ENCODE results near the gene CACNA1H. TPM values are rescaled to one million over a fixed set of nuclear protein-coding genes. Genes with fewer than 3 reads are reported as not detected.

CACNA1H gene
- total RNA-seq, 1 donor from 2014 or later, result 9.5 TPM

DNA sequence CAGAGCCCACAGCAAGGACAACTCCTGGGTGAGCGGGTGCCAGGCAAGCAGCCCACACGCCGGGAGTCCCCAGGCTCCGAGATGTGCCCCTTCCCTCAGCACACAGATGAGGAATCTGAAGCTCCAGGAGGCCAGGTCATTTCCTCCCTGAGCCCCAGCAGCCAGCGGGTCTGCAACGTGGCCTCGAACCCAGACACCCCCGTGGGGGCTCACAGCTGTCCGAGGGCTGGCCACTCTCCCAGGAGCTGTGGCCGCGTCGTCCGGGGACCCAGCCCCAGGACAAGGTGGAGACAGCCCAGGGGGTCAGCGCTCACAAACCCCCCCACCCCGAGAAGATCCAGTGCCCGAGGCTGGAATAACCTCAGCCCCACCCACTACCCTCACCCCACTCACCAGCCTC lies 39.4 kb upstream of the CACNA1H start:
- Mint-ChIP-seq H3K27ac (no peak overlapping the region), H3K27me3 (ENCODE audit: insufficient read depth, low read depth) (peaks cover 13% of the 10 kb centered on the region), H3K36me3 (no peaks in the 10 kb centered on the region), H3K4me3 (no peak overlapping the region), H3K9me3 (no peaks in the 10 kb centered on the region), H3K4me1 (peaks cover 5% of the 10 kb centered on the region)
- Histone ChIP-seq H4K20me1 (ENCODE audit: low read depth) (no peaks in the 10 kb centered on the region), H3K4me2 (no peak overlapping the region), H2AFZ (replicated peaks) (no peak overlapping the region), H3K4me3 (no peak overlapping the region), H3F3A (ENCODE audit: low read depth) (no peaks in the 10 kb centered on the region), H3K27me3 (peaks cover 32% of the 10 kb centered on the region), H3K36me3 (no peaks in the 10 kb centered on the region), H3K4me1 (no peaks in the 10 kb centered on the region), H3K9ac (no peak overlapping the region), H3K9me3 (ENCODE audit: low read depth) (no peaks in the 10 kb centered on the region), H3K27ac (no peak overlapping the region), H3K79me2 (ENCODE audit: low read depth) (no peaks in the 10 kb centered on the region)
- no peak for DNase-seq (ENCODE audit: low spot score)
- TF ChIP-seq, protein P1, sequence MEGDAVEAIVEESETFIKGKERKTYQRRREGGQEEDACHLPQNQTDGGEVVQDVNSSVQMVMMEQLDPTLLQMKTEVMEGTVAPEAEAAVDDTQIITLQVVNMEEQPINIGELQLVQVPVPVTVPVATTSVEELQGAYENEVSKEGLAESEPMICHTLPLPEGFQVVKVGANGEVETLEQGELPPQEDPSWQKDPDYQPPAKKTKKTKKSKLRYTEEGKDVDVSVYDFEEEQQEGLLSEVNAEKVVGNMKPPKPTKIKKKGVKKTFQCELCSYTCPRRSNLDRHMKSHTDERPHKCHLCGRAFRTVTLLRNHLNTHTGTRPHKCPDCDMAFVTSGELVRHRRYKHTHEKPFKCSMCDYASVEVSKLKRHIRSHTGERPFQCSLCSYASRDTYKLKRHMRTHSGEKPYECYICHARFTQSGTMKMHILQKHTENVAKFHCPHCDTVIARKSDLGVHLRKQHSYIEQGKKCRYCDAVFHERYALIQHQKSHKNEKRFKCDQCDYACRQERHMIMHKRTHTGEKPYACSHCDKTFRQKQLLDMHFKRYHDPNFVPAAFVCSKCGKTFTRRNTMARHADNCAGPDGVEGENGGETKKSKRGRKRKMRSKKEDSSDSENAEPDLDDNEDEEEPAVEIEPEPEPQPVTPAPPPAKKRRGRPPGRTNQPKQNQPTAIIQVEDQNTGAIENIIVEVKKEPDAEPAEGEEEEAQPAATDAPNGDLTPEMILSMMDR (IDR thresholded peaks at IDR 0.05), result no peak
- TF ChIP-seq EZH2phosphoT487 (IDR thresholded peaks at IDR 0.05) (no peak), EZH2 (IDR thresholded peaks at IDR 0.05) (no peak)

DNA sequence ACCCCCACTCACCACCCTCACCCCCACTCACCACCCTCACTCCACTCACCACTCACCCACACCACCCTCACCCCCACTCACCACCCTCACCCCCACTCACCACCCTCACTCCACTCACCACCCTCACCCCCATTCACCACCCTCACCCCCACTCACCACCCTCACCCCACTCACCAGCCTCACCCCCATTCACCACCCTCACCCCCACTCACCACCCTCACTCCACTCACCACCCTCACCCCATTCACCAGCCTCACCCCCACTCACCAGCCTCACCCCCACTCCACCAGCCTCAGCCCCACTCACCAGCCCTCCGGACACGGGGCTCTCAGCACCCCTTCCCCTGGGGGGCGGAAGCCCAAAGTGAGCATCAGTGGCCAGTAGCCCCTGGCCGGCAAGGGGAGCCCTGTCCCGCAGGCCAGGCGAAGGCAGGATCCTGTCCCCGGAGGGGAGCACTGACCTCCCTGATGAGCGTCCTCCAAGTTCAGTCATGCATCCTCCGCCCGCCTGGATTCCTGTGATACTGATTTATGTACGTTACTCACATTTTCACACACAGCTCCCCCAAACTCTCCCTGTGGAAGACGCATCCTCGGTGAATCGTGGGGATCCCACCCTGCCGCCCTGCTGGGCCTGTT lies 38.9 kb upstream of the CACNA1H start:
- Histone ChIP-seq H3K27me3 (peaks cover 27% of the 10 kb centered on the region), H3K9me3 (ENCODE audit: low read depth) (no peaks in the 10 kb centered on the region), H3F3A (ENCODE audit: low read depth) (no peaks in the 10 kb centered on the region), H3K36me3 (no peaks in the 10 kb centered on the region), H3K4me1 (no peaks in the 10 kb centered on the region), H2AFZ (replicated peaks) (no peak overlapping the region), H3K9ac (no peak overlapping the region), H3K4me2 (no peak overlapping the region), H3K79me2 (ENCODE audit: low read depth) (no peaks in the 10 kb centered on the region), H3K4me3 (no peak overlapping the region), H4K20me1 (ENCODE audit: low read depth) (no peaks in the 10 kb centered on the region), H3K27ac (no peak overlapping the region)
- no peaks in the 10 kb centered on the region for H3K36me3 Mint-ChIP-seq
- peaks cover 5% of the 10 kb centered on the region for H3K4me1 Mint-ChIP-seq
- H3K4me3 Mint-ChIP-seq, result no peak overlapping the region
- no peaks in the 10 kb centered on the region for H3K9me3 Mint-ChIP-seq
- no peak for DNase-seq (ENCODE audit: low spot score)
- TF ChIP-seq, protein P1 (IDR thresholded peaks at IDR 0.05), result no peak
- TF ChIP-seq EZH2 (IDR thresholded peaks at IDR 0.05) (no peak), EZH2phosphoT487 (IDR thresholded peaks at IDR 0.05) (no peak)
- peaks cover 13% of the 10 kb centered on the region for H3K27me3 Mint-ChIP-seq (ENCODE audit: insufficient read depth, low read depth)
- no peak overlapping the region for H3K27ac Mint-ChIP-seq

DNA sequence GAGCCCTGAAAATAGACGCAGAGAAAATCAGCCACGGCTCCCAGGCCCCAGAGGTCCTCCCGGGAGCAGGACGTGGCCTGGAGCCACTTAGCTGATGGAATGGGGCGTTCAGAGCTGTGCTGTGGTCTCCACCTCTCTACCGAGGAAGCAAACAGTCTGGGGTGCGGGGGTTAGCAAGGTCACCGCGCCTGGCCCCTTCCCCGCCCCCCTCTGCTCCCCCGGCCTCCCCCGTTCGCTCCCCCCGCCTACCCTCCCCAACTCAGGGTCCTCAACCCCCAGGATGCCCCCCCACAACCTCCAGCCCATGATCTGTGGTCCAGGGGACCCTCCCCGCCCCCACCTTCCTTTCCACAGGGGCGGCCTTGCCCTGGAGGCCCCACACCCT lies 36.2 kb upstream of the CACNA1H start:
- Mint-ChIP-seq H3K9me3 (no peaks in the 10 kb centered on the region), H3K36me3 (no peaks in the 10 kb centered on the region), H3K4me1 (peaks cover 4% of the 10 kb centered on the region), H3K27me3 (ENCODE audit: insufficient read depth, low read depth) (peaks cover 4% of the 10 kb centered on the region), H3K27ac (no peak overlapping the region), H3K4me3 (no peak overlapping the region)
- Histone ChIP-seq H3K9ac (no peak overlapping the region), H3K4me2 (no peak overlapping the region), H3K79me2 (ENCODE audit: low read depth) (no peaks in the 10 kb centered on the region), H3K36me3 (no peaks in the 10 kb centered on the region), H3F3A (ENCODE audit: low read depth) (no peaks in the 10 kb centered on the region), H3K9me3 (ENCODE audit: low read depth) (no peaks in the 10 kb centered on the region), H2AFZ (replicated peaks) (no peak overlapping the region), H3K27ac (no peak overlapping the region), H3K27me3 (peaks cover 10% of the 10 kb centered on the region), H3K4me3 (no peak overlapping the region), H4K20me1 (ENCODE audit: low read depth) (no peaks in the 10 kb centered on the region), H3K4me1 (peaks cover 12% of the 10 kb centered on the region)
- DNase-seq (ENCODE audit: low spot score), result no peak
- no peak for TF ChIP-seq EZH2 (IDR thresholded peaks at IDR 0.05)
- TF ChIP-seq, protein P1 (IDR thresholded peaks at IDR 0.05), result no peak
- no peak for TF ChIP-seq EZH2phosphoT487 (IDR thresholded peaks at IDR 0.05)
